Left kidney (tissue), 2 donors: Measurements from ENCODE around the gene LAMTOR2. TPM values are rescaled to one million over a fixed set of nuclear protein-coding genes. Genes with fewer than 3 reads are reported as not detected.
A peak's percentile ranks its signal among the peaks of the same experiment; 100 is the strongest.

Experiments used
- DNase-seq: peaks from one replicate; pipeline ENCODE4 v3.0.0-alpha.2; 2013
- polyA plus RNA-seq: library from polyadenylated mRNA; unstranded; fragments of 120-200 nt; gene quantifications from one replicate; pipeline ENCODE4 v1.2.1, GENCODE V29; 2013; ENCODE audit not compliant: insufficient read length

The LAMTOR2 gene
- polyA plus RNA-seq, 1 donor = 45.9 TPM

GRCh38 chr1:156096640-156097391 lies 42.2 kb downstream of the LAMTOR2 start:
- no peak for DNase-seq

- DNase-seq = no peak
Observed at GRCh38 chr1:156097499-156098178, 43.1 kb downstream of the LAMTOR2 start.

- no peak for DNase-seq
Observed at GRCh38 chr1:156098784-156099183, 44.2 kb downstream of the LAMTOR2 start.

DNA sequence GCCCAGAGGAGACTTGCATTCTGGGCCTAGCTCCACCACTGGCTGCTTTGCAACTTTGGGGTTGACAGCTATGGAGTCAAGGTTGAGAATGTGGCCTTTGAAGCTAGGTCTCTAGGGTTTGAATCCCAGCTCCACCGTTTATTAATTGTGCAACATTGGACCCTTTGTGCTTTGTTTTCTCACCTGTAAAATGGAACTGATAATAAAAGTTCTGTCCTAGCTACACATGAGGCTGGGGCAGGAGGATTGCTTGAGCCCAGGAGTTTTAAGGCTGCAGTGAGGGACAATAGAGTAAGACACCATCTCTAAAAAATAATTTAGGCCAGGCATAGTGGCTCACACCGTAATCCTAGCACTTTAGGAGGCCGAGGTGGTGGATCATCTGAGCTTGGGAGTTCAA lies 44.7 kb downstream of the LAMTOR2 start:
- DNase-seq = no peak

DNA sequence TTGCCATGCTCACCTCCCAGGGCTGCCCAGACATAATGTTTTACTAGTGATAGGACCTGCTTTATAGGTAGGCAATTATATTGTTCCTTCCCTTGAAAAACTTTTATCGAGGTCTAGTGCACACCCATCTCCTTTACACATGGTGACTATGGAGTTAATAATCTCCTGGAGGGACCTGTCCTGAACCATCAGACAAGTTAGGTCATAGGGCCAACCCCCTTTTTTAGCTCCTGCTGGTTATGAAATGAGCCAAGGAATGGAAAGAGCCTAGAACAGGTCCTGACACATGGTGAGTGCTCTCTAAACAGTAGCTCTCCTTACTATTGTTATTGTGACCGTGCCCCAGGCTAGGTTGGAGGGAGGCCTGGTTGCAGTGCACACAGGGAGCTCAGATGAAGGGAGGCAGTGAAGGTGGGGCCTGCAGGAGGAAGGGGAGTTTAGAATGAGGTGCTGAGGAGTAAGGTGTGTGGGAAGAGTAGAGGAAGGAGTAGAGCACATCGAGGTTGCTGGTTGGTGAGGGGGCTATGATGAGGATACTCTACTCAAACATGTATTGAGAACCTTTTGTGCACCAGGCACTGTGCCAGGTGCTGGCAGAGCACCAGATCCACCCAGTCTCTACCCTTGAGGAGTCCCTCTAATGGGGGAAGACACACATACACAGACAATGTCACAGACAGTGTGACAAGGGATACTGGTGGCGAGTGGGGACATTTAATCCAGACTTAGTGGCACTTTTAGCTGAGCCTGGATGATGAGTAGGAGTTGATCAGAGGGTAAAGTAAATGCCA lies 45.8 kb downstream of the LAMTOR2 start:
- DNase-seq = no peak

- DNase-seq = no peak
Observed at GRCh38 chr1:156101880-156102279, 47.3 kb downstream of the LAMTOR2 start.

DNA sequence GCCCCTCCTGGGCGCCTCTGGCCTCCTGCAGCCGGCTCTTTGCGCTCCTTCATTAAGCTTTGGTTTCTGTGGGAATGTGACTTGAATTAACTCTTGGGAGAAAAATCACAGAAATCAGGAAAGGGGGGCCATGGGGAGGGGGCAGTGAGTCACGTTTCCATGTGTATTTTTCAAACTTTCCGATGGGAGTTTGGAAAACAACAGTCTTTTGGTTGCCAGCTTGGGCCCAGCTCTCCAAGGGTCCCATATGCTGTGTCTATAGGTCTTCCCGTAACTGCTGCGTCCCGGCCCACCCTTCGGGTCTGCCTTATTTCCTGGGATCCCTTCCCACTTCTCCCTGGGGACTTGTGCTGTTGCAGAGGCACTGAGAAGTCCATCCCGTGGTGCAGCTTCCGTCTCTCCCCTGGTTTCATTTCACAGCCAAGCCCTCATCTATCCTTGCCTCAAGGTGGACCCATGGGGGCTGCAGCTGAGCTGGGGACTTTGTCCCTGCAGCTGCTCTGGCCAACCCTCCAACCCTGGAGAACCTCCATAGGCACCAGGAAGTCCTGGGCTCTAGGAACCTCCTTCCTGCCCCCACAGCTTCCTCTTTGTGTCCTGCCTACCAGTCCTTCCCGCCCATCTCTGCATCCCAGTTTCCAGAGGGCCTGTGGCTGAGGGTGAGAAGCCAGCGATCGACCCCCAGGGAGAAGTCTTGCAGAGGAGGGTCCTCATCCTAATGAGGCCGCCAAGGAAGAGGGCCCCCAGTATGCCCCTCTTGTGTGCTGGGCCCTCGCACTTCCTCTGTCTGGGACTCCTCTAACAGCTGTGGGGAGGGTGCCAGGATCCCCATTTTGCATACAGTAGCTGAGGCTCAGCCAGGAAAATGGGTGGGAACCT lies 48.3 kb downstream of the LAMTOR2 start:
- no peak for DNase-seq

- DNase-seq = no peak
Observed at GRCh38 chr1:156103521-156103947, 49.0 kb downstream of the LAMTOR2 start.

GRCh38 chr1:156104065-156104810 lies 49.7 kb downstream of the LAMTOR2 start:
- peak; percentile 71 for DNase-seq

GRCh38 chr1:156104861-156105832 lies 50.6 kb downstream of the LAMTOR2 start:
- DNase-seq = no peak

DNA sequence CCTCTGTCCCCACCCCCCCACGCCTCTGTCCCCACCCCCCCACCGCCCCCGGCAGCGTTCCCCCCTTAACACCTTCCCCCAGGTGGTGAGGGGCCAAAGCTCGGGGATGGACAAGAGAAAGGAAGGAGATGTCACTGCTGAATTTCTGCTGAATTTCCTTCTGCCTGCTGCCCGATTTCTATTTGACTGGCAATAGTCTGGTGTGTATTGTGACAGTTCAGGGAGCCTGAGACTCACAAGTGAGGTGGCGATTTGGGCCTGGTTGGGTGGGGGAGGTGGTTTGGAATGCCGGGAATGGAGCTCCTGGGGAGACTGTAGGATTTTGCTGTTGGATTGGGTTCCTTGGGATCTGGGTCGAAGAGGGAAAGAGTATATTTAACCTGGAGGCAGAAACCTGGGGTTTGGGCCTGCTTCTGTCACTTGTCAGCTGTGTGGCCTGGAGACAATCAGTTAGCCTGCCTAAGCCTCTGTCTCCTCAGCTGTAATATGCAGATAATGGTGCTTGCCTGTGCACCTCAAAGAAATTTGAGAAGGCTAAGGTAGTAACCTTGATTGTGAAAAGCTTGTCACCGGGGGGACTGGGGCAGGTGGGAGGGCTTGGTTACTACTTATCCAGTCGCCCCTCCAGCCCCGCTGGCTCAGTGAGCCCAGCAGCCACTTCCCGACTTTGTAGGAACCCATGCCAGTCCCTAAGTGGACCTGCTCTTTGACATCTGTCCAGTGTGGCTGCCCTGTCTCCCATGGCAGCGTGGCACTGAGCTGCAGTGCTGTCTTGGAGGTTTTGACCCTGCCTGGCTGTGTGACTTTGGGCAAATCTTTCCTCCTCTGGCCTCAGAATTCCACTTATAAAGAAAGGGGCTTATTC lies 52.3 kb downstream of the LAMTOR2 start:
- no peak for DNase-seq

DNA sequence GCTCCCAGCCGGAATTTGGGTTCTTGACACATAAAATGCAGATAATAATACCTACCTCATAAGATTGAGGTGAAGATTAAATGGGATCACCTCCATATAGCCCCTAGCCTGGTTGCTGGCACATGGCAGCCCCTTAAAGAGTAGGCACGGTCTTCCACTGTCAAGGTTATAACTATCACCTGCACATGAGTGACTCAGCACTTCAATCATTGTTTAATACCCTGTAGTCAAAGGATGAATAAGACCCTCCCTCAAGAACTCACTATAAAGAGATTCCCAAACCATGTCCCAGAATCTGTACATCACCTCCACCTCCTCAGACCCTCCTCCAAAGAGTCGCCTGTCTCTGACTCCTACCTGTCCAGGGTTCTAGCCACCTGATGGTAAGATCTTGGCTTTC lies 53.5 kb downstream of the LAMTOR2 start:
- DNase-seq = no peak

Other genes starting within 250 kb of the LAMTOR2 start
- gene GON4L, start 197.6 kb upstream of the LAMTOR2 start, polyA plus RNA-seq = 78.4 TPM
- 21.7 TPM for gene SYT11, start 195.2 kb upstream of the LAMTOR2 start, polyA plus RNA-seq
- 59.5 TPM for gene RIT1, start 143.4 kb upstream of the LAMTOR2 start, polyA plus RNA-seq
- 82.4 TPM for gene KHDC4, start 120.4 kb upstream of the LAMTOR2 start, polyA plus RNA-seq
- 0.15 TPM for gene RXFP4, start 113.1 kb upstream of the LAMTOR2 start, polyA plus RNA-seq
- 86.7 TPM for gene ARHGEF2, start 76.2 kb upstream of the LAMTOR2 start, polyA plus RNA-seq
- 362 TPM for gene SSR2, start 33.8 kb upstream of the LAMTOR2 start, polyA plus RNA-seq
- 56.8 TPM for gene UBQLN4, start 984 bp upstream of the LAMTOR2 start, polyA plus RNA-seq
- 46.9 TPM for gene RAB25, start 6.4 kb downstream of the LAMTOR2 start, polyA plus RNA-seq
- gene MEX3A, start 27.7 kb downstream of the LAMTOR2 start, polyA plus RNA-seq = 46.7 TPM
- gene LMNA, start 59.9 kb downstream of the LAMTOR2 start, polyA plus RNA-seq = 74.2 TPM
- gene SEMA4A, start 98.8 kb downstream of the LAMTOR2 start, polyA plus RNA-seq = 19.7 TPM
- 34.9 TPM for gene SLC25A44, start 139.3 kb downstream of the LAMTOR2 start, polyA plus RNA-seq
- 85.0 TPM for gene PMF1, start 158.2 kb downstream of the LAMTOR2 start, polyA plus RNA-seq
- gene BGLAP, start 187.4 kb downstream of the LAMTOR2 start, polyA plus RNA-seq = 4.8 TPM
- gene PAQR6, start 193.3 kb downstream of the LAMTOR2 start, polyA plus RNA-seq = 6.0 TPM
- gene SMG5, start 228.0 kb downstream of the LAMTOR2 start, polyA plus RNA-seq = 63.4 TPM
- 5.9 TPM for gene TMEM79, start 229.5 kb downstream of the LAMTOR2 start, polyA plus RNA-seq
- 51.0 TPM for gene GLMP, start 240.9 kb downstream of the LAMTOR2 start, polyA plus RNA-seq
- gene VHLL, start 244.5 kb downstream of the LAMTOR2 start, polyA plus RNA-seq = not detected